Endothelial cell (in vitro differentiated cells): Measurements from ENCODE around the gene CNPY3. TPM values are rescaled to one million over a fixed set of nuclear protein-coding genes. Genes with fewer than 3 reads are reported as not detected.
"Not testable (repeated sequence)": the region's sequence is repeated elsewhere in the genome, so short reads cannot be mapped to it uniquely, and the experiment has no call there.

ENCODE experiments used
- DNase-seq: peaks from one replicate; pipeline ENCODE4 v3.0.0; 2021; ENCODE audit warnings: low spot score
- H3K27ac Mint-ChIP-seq: one replicate; pipeline ENCODE4 v1.8.0; 2021; ENCODE audit warnings: mixed read lengths, inconsistent platforms; ENCODE audit not compliant: unreplicated experiment
- H3K27me3 Mint-ChIP-seq: one replicate; pipeline ENCODE4 v1.8.0; 2021; ENCODE audit warnings: mild to moderate bottlenecking, moderate library complexity, mixed read lengths, inconsistent platforms; ENCODE audit not compliant: unreplicated experiment
- H3K36me3 Mint-ChIP-seq: one replicate; pipeline ENCODE4 v1.8.0; 2021; ENCODE audit warnings: mild to moderate bottlenecking, low read depth, mixed read lengths, inconsistent platforms; ENCODE audit not compliant: unreplicated experiment
- H3K4me1 Mint-ChIP-seq: one replicate; pipeline ENCODE4 v1.8.0; 2021; ENCODE audit warnings: mild to moderate bottlenecking, mixed read lengths, inconsistent platforms; ENCODE audit not compliant: unreplicated experiment
- H3K4me3 Mint-ChIP-seq: one replicate; pipeline ENCODE4 v1.8.0; 2021; ENCODE audit warnings: mild to moderate bottlenecking, mixed read lengths, inconsistent platforms; ENCODE audit not compliant: unreplicated experiment
- H3K9me3 Mint-ChIP-seq: one replicate; pipeline ENCODE4 v1.8.0; 2021; ENCODE audit warnings: mixed read lengths, inconsistent platforms; ENCODE audit not compliant: unreplicated experiment
- total RNA-seq: library from RNA; stranded (reverse); fragmentation: NEBNext Ultra II Directional; extraction: Animal tissue kit (Norgen Biotek cat#: 25700); gene quantifications from one replicate; pipeline ENCODE4 v1.2.1, GENCODE V29; 2021; ENCODE audit not compliant: unreplicated experiment
- TF ChIP-seq, protein P1 (sequence below): fragments of 200-600 bp; sonication (generic); IDR thresholded peaks from one replicate; pipeline ENCODE4 v1.5.0; 2021; ENCODE audit warnings: antibody characterized with exemption; ENCODE audit not compliant: unreplicated experiment

CNPY3 gene
- total RNA-seq, 1 donor from 2014 or later, result 106 TPM

DNA sequence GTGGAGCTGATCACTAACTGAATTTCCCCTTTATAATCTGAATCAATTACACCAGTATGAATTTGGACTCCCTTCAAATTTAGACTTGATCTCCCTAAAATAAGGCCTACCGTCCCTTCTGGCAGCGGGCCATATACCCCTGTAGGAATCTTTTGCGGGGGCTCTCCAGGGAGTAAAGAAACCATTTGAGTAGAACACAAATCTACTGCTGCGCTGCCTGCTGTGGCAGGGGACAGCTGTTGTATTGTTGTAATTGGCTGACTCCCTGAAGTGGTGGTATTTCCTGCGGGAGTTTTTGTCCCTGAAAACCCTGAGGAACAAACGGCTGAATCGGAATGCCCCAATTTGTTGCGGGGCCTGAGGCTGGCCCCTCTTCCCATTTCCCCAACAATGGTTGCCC lies 29.4 kb upstream of the CNPY3 start:
- no peaks in the 10 kb centered on the region for H3K36me3 Mint-ChIP-seq
- H3K27ac Mint-ChIP-seq, result peak overlapping the region; percentile 85
- H3K4me1 Mint-ChIP-seq, result peaks cover 25% of the 10 kb centered on the region

DNA sequence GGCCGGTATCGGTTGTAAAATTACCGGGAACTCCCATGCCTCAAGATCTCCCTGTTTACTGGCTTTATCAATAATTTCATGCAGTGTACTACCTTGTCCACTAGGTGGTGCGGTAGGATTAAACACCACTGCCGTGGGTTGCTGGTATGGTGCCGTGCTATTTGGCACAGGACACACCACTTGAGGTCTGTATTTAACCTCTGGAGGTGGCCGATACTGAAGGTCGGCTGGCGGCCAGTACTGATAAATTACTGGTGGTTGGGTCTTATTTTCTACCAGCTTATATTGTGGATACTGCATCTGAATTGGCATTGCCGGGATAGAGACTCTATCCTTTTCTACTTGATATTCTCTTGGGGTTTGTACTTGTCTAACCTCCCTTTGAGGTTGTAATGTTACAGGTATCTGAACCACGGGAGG lies 27.7 kb upstream of the CNPY3 start:
- no peak overlapping the region for H3K4me3 Mint-ChIP-seq
- TF ChIP-seq, protein P1, sequence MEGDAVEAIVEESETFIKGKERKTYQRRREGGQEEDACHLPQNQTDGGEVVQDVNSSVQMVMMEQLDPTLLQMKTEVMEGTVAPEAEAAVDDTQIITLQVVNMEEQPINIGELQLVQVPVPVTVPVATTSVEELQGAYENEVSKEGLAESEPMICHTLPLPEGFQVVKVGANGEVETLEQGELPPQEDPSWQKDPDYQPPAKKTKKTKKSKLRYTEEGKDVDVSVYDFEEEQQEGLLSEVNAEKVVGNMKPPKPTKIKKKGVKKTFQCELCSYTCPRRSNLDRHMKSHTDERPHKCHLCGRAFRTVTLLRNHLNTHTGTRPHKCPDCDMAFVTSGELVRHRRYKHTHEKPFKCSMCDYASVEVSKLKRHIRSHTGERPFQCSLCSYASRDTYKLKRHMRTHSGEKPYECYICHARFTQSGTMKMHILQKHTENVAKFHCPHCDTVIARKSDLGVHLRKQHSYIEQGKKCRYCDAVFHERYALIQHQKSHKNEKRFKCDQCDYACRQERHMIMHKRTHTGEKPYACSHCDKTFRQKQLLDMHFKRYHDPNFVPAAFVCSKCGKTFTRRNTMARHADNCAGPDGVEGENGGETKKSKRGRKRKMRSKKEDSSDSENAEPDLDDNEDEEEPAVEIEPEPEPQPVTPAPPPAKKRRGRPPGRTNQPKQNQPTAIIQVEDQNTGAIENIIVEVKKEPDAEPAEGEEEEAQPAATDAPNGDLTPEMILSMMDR, result peak; percentile 89
- H3K4me1 Mint-ChIP-seq, result peaks cover 25% of the 10 kb centered on the region
- no peaks in the 10 kb centered on the region for H3K36me3 Mint-ChIP-seq
- H3K27ac Mint-ChIP-seq, result no peak overlapping the region
- peak; percentile 77 for DNase-seq
- no peaks in the 10 kb centered on the region for H3K27me3 Mint-ChIP-seq
- no peaks in the 10 kb centered on the region for H3K9me3 Mint-ChIP-seq

More for the DNA sequence above, 29.4 kb upstream of the CNPY3 start:
- DNase-seq, result no peak
- Mint-ChIP-seq H3K9me3 (no peaks in the 10 kb centered on the region), H3K4me3 (no peak overlapping the region), H3K27me3 (no peaks in the 10 kb centered on the region)
- TF ChIP-seq, protein P1, result no peak

DNA sequence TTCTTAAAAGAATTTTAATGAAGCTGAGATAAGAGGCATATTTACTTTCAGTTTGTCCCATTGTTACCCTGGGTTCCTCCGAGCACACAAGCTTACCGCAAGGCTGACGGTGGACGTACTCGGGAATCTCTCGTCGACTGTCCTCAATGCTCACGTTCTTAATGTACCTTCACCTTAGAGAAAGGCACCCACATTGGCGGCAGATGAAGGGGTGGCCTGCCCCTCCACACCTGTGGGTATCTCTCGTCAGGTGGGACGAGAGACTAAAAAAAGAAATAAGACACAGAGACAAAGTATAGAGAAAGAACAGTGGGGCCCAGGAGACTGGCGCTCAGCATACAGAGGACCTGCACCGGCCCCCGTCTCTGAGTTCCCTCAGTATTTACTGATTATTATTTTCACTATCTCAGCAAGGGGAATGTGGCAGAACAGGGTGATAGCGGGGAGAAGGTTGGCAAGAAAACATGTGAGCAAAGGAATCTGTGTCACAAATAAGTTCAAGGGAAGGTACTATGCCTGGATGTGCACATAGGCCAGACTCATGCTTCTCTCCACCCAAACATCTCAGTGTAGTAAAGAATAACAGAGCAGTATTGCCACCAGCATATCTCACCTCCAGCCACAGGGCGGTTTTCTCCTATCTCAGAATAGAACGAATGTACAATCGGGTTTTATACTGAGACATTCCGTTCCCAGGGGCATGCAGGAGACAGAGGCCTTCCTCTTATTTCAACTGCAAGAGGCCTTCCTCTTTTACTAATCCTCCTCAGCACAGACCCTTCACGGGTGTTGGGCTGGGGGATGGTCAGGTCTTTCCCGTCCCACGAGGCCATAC lies 26.6 kb upstream of the CNPY3 start:
- not testable (repeated sequence) for H3K27me3 Mint-ChIP-seq, H3K36me3 Mint-ChIP-seq, H3K4me3 Mint-ChIP-seq, DNase-seq, H3K9me3 Mint-ChIP-seq
- Mint-ChIP-seq H3K4me1 (peaks cover 25% of the 10 kb centered on the region), H3K27ac (peak overlapping the region; percentile 48)

DNA sequence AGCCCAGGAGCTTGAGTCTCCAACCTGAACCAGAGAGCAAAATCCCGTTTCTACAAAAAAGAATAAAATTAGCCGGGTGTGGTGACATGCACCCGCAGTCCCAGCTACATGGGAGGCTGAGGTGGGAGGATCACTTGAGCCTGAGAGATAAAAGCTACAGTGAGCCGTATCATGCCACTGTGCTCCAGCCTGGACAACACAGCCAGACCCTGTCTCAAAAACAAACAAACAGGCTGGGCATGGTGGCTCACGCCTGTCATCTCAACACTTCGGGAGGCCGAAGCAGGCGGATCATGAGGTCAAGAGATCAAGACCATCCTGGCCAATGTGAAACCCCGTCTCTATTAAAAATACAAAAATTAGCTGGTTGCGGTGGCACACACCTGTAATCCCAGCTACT lies 24.8 kb upstream of the CNPY3 start:
- Mint-ChIP-seq H3K9me3 (no peaks in the 10 kb centered on the region), H3K4me3 (no peak overlapping the region), H3K4me1 (peaks cover 20% of the 10 kb centered on the region), H3K27me3 (no peaks in the 10 kb centered on the region), H3K27ac (no peak overlapping the region), H3K36me3 (no peaks in the 10 kb centered on the region)
- TF ChIP-seq, protein P1, result no peak
- no peak for DNase-seq

DNA sequence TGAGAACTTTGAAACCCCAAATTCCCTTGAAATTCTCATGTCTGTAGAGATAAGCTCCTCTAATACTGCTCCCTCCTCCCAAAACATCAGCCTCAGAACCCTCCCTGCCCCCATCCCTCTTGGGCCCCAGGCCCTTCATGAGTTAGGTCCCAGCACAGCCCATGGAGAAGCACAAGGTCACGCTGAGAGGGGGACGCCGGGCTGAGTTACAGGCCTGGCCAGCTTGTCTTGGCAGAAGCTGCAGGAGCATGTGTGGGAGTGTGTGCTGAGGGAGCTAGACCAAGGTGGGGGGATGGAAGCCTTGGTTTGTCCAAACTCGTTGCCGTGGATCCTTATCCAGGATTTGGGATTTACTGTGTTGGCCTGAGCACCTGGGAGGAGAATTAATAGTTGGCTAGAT lies 21.9 kb upstream of the CNPY3 start:
- TF ChIP-seq, protein P1, result no peak
- no peaks in the 10 kb centered on the region for H3K9me3 Mint-ChIP-seq
- H3K36me3 Mint-ChIP-seq, result no peaks in the 10 kb centered on the region
- H3K27me3 Mint-ChIP-seq, result peaks cover 2% of the 10 kb centered on the region
- H3K4me1 Mint-ChIP-seq, result peaks cover 9% of the 10 kb centered on the region
- H3K27ac Mint-ChIP-seq, result no peak overlapping the region
- no peak for DNase-seq
- H3K4me3 Mint-ChIP-seq, result no peak overlapping the region
